ENCODE data around the gene OR4K1.
"Not testable (repeated sequence)": the region's sequence is repeated elsewhere in the genome, so short reads cannot be mapped to it uniquely, and the experiment has no call there.

GRCh38 chr14:19969735-19970134, 39.0 kb downstream of the OR4K1 start:
- not testable (repeated sequence) for TF ChIP-seq CTCF (IDR thresholded peaks at IDR 0.05); EP300 (IDR thresholded peaks at IDR 0.05; ENCODE audit: low read depth); POLR2A (IDR thresholded peaks at IDR 0.05)

Measured in transverse colon (tissue), 3 donors.